ENCODE results near the gene RFPL2.

The RFPL2 gene

DNA sequence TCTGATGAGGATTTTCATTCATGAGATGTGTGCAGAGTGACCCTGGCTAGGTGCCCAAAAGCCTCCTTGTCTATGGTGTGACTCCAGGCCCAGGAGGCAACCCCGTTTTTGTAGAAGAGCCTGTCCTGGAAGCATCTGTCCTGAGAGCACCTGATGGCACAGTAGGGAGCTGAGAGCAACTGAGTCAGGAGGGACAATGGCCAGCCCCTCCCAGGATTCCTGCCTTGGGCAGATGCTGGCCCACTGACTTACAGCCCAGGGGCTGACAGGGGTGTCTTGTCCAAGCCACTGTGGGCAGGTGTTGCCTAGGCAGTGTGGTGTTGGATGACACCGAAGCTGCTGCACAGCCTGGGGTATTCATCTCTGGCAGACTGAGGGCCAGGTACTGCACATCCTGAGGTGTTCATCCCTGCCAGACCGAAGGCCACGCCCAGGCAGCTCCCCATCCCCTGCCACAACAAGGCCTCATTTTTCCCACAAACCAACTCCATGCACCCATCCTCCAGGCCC lies 3.2 kb upstream of the RFPL2 start:
- H2AFZ ChIP-seq = no peak overlapping the region
- TF ChIP-seq, protein P1, sequence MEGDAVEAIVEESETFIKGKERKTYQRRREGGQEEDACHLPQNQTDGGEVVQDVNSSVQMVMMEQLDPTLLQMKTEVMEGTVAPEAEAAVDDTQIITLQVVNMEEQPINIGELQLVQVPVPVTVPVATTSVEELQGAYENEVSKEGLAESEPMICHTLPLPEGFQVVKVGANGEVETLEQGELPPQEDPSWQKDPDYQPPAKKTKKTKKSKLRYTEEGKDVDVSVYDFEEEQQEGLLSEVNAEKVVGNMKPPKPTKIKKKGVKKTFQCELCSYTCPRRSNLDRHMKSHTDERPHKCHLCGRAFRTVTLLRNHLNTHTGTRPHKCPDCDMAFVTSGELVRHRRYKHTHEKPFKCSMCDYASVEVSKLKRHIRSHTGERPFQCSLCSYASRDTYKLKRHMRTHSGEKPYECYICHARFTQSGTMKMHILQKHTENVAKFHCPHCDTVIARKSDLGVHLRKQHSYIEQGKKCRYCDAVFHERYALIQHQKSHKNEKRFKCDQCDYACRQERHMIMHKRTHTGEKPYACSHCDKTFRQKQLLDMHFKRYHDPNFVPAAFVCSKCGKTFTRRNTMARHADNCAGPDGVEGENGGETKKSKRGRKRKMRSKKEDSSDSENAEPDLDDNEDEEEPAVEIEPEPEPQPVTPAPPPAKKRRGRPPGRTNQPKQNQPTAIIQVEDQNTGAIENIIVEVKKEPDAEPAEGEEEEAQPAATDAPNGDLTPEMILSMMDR (IDR thresholded peaks at IDR 0.05) = no peak
- H3K4me1 ChIP-seq = no peaks in the 10 kb centered on the region
- no peak overlapping the region for H3K4me3 ChIP-seq (ENCODE audit: low read depth, low read length)
- no peak overlapping the region for H3K4me2 ChIP-seq (ENCODE audit: low read length)
- H3K79me2 ChIP-seq = no peaks in the 10 kb centered on the region
- no peak overlapping the region for H3K9ac ChIP-seq
- H3K27me3 ChIP-seq (ENCODE audit: control insufficient read depth, insufficient read depth, low read length) = no peaks in the 10 kb centered on the region
- no peak overlapping the region for H3K27ac ChIP-seq
- H3K36me3 ChIP-seq (ENCODE audit: control insufficient read depth, insufficient read depth, low read length) = no peaks in the 10 kb centered on the region
- H3K9me3 ChIP-seq (ENCODE audit: control insufficient read depth, low read length) = no peaks in the 10 kb centered on the region

DNA sequence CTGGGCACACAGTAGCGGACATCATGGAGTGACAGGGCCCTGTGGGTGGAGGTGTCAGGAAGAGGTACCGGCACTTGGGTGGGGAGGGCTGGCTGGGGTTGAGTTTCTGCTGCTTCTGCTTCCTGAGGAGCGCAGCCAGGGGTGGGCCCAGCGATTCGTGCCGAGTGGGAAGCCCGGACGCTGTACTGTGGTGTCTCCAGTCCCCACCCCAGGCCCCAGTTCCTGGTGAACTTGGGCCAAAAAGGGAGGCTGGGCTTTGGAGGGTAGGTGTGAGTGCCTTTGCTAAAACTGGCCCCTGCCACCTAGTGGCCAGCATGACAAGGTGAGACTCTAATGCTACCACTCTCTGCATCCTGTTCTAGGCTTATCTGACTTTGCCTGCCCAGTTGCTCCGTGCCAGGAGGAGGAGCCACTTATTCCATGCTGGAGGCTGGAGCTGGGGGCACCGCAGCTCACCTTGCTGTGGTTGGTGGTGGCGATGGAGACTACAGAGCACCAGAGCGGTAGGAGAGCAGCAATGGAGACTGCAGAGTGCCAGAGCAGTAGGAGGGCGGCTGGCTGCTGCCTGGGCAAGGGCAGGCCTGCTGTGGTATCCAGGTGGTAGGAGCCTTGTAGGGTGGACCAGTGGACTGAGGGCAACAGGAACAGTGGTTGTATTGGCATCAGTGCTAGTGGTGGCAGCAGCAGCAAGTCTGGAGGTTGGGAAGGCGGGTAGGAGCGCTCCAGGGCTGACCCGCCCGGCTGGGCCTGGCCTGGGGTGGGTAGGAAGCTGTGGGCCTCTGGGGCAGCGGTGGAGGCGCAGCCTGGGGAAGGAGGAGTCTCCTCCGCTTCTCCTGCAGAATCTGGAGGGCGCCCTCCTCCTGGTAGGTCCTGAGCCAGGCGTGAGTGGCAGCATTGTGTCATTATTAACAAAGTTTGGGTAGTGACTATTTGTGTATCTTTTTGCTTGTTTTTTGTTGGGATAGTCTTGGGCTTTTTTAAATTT lies 2.2 kb upstream of the RFPL2 start:
- H3K27me3 ChIP-seq (ENCODE audit: control insufficient read depth, insufficient read depth, low read length) = no peaks in the 10 kb centered on the region
- no peak overlapping the region for H2AFZ ChIP-seq
- no peak overlapping the region for H3K27ac ChIP-seq
- H3K9me3 ChIP-seq (ENCODE audit: control insufficient read depth, low read length) = no peaks in the 10 kb centered on the region
- no peak overlapping the region for H3K4me2 ChIP-seq (ENCODE audit: low read length)
- H3K4me1 ChIP-seq = no peaks in the 10 kb centered on the region
- no peaks in the 10 kb centered on the region for H3K79me2 ChIP-seq
- H3K36me3 ChIP-seq (ENCODE audit: control insufficient read depth, insufficient read depth, low read length) = no peaks in the 10 kb centered on the region
- TF ChIP-seq, protein P1 (IDR thresholded peaks at IDR 0.05) = peak; percentile 35
- H3K4me3 ChIP-seq (ENCODE audit: low read depth, low read length) = no peak overlapping the region
- no peak overlapping the region for H3K9ac ChIP-seq

DNA sequence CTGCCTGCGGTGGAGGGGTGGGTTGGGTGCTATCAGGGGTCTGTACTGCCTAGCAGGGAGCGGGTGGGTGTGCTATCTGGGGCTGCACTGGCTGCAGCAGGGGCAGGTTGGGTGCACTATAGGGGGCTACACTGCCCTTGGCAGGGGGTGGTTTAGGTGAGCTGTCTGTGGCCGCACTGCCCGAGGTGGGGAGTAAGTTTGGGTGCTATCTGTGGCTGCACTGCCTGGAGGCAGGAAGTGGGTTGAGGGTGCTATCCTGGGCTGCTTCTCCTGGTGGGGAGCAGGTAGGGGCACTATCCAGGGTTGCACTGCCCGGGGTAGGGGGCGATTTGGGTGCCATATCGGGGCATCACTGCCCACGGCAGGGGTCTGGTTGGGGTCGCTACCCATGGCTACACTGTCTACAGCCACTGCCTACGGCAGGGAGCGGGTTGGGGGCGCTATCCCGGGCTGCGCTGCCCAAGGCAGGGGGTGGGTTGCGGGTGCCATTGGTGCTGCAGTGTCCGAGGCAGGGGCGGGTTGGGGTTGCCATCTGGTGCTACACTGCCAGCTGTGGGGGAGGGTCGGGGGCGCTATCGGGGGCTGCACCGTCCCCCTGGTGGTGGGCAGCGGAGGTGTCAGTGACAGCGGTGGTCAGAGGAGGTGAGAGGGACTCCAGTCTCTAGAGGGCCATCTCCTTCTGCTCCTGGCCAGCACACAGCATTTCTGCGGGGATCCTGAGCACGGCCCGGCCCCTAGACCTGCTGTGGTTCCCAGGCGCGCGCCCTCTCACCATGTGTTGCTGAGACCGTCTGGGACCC lies 1.3 kb upstream of the RFPL2 start:
- H3K4me2 ChIP-seq (ENCODE audit: low read length) = no peak overlapping the region
- no peak overlapping the region for H3K27ac ChIP-seq
- H3K36me3 ChIP-seq (ENCODE audit: control insufficient read depth, insufficient read depth, low read length) = no peaks in the 10 kb centered on the region
- H3K4me1 ChIP-seq = no peaks in the 10 kb centered on the region
- no peaks in the 10 kb centered on the region for H3K79me2 ChIP-seq
- H3K4me3 ChIP-seq (ENCODE audit: low read depth, low read length) = no peak overlapping the region
- no peaks in the 10 kb centered on the region for H3K27me3 ChIP-seq (ENCODE audit: control insufficient read depth, insufficient read depth, low read length)
- no peak overlapping the region for H3K9ac ChIP-seq
- no peak overlapping the region for H2AFZ ChIP-seq
- H3K9me3 ChIP-seq (ENCODE audit: control insufficient read depth, low read length) = no peaks in the 10 kb centered on the region
- TF ChIP-seq, protein P1 (IDR thresholded peaks at IDR 0.05) = no peak

DNA sequence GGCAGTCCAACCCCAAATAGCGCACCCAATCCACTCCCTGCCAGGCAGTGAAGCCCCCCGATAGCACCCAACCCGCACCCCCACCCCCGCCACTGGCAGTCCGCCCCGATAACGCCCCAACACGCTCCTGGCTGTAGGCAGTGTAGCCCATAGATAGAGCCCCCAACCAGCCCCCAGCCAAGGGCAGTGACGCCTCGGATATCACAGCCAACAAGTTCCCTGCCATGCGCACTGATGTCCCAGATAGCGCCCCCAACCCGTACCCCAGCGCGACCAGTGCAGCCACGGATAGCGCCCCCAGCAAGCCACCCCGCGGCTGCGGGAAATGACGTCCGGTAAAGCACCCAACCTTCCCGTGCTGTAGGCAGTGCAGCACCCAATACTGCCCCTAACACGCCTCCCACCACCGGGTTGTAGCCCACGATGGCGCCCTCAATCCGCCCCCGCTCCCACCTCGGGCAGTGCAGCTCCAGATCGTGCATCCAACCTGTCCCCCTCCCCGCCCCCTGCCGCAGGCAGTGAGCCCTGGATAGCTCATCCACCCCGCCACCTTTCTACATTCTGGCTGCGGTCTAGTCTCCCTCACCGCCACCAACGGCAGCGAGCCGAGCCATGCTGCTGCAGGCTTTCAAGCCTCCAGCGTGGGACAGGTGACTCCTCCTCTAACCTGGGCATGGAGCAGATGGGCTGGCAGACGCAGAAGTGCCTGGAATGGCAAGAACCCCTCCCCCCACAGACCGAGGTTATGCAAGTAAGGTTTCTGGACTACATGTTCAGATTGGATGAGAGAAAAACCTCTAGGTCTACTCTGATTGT lies 625 bp downstream of the RFPL2 start:
- H3K4me1 ChIP-seq = no peaks in the 10 kb centered on the region
- H2AFZ ChIP-seq = no peak overlapping the region
- no peaks in the 10 kb centered on the region for H3K79me2 ChIP-seq
- H3K36me3 ChIP-seq (ENCODE audit: control insufficient read depth, insufficient read depth, low read length) = no peaks in the 10 kb centered on the region
- H3K4me3 ChIP-seq (ENCODE audit: low read depth, low read length) = no peak overlapping the region
- H3K9me3 ChIP-seq (ENCODE audit: control insufficient read depth, low read length) = no peaks in the 10 kb centered on the region
- H3K27me3 ChIP-seq (ENCODE audit: control insufficient read depth, insufficient read depth, low read length) = no peaks in the 10 kb centered on the region
- H3K9ac ChIP-seq = no peak overlapping the region
- TF ChIP-seq, protein P1 (IDR thresholded peaks at IDR 0.05) = no peak
- no peak overlapping the region for H3K4me2 ChIP-seq (ENCODE audit: low read length)
- H3K27ac ChIP-seq = no peak overlapping the region
